Mesothelial cell of epicardium (in vitro differentiated cells): ENCODE results near the gene IPO4. TPM values are rescaled to one million over a fixed set of nuclear protein-coding genes. Genes with fewer than 3 reads are reported as not detected.

Experiments
- DNase-seq, 2 experiments: peaks; one replicate each; pipeline ENCODE4 v3.0.0; 2021; ENCODE audit warnings: low spot score in 2 of 2; ENCODE audit not compliant: unreplicated experiment in 2 of 2
- H3K27ac Mint-ChIP-seq: 2 replicates; pipeline ENCODE4 v1.8.0; 2021; ENCODE audit warnings: mixed read lengths
- H3K27me3 Mint-ChIP-seq: 2 replicates; pipeline ENCODE4 v1.8.0; 2021; ENCODE audit warnings: low read depth, mixed read lengths
- H3K36me3 Mint-ChIP-seq: 2 replicates; pipeline ENCODE4 v1.8.0; 2021; ENCODE audit warnings: mixed read lengths
- H3K4me1 Mint-ChIP-seq: 2 replicates; pipeline ENCODE4 v1.8.0; 2021; ENCODE audit warnings: mixed read lengths
- H3K4me3 Mint-ChIP-seq: 2 replicates; pipeline ENCODE4 v1.8.0; 2021; ENCODE audit warnings: mild to moderate bottlenecking, moderate library complexity, mixed read lengths
- H3K9me3 Mint-ChIP-seq: 2 replicates; pipeline ENCODE4 v1.8.0; 2021; ENCODE audit warnings: mixed read lengths
- CTCF ChIP-seq: fragments of 200-600 bp; sonication (generic); IDR thresholded peaks from one replicate; pipeline ENCODE4 v1.5.0; 2021; ENCODE audit warnings: antibody characterized with exemption; ENCODE audit not compliant: unreplicated experiment
- total RNA-seq: library from RNA; stranded (reverse); gene quantifications from 3 replicates; pipeline ENCODE4 v1.2.1, GENCODE V29; 2021

Gene IPO4
- total RNA-seq, 1 donor from 2014 or later: 43.2 TPM

- no peaks in the 10 kb centered on the region for H3K27me3 Mint-ChIP-seq
- H3K36me3 Mint-ChIP-seq: peaks cover 16% of the 10 kb centered on the region
- H3K9me3 Mint-ChIP-seq: no peaks in the 10 kb centered on the region
- H3K27ac Mint-ChIP-seq: peak within 1 kb of the TSS; percentile 99
- DNase-seq: peak; percentile 90 to 94
- peak within 1 kb of the TSS; percentile 78 for H3K4me3 Mint-ChIP-seq
- TF ChIP-seq CTCF: no peak
- peaks cover 35% of the 10 kb centered on the region for H3K4me1 Mint-ChIP-seq
Observed at GRCh38 chr14:24212924-24213865, 24.6 kb upstream of the IPO4 start, which contains the start of gene CHMP4A. TSS of gene CHMP4A (minus strand) at chr14:24213488. CDS start at chr14:24213439, 49 bp downstream.

- peak overlapping the region; percentile 78 for H3K4me3 Mint-ChIP-seq
- H3K27ac Mint-ChIP-seq: peak overlapping the region; percentile 56
- H3K36me3 Mint-ChIP-seq: peaks cover 27% of the 10 kb centered on the region
- peaks cover 34% of the 10 kb centered on the region for H3K4me1 Mint-ChIP-seq
- no peak for TF ChIP-seq CTCF
- DNase-seq: no peak
- H3K9me3 Mint-ChIP-seq: no peaks in the 10 kb centered on the region
- H3K27me3 Mint-ChIP-seq: no peaks in the 10 kb centered on the region
Observed at GRCh38 chr14:24211311-24211710, 22.7 kb upstream of the IPO4 start.

- no peak overlapping the region for H3K27ac Mint-ChIP-seq
- peaks cover 6% of the 10 kb centered on the region for H3K9me3 Mint-ChIP-seq
- H3K4me1 Mint-ChIP-seq: peaks cover 7% of the 10 kb centered on the region
- TF ChIP-seq CTCF: no peak
- H3K27me3 Mint-ChIP-seq: no peaks in the 10 kb centered on the region
- peaks cover 53% of the 10 kb centered on the region for H3K36me3 Mint-ChIP-seq
- DNase-seq: no peak
- no peak overlapping the region for H3K4me3 Mint-ChIP-seq
Observed at GRCh38 chr14:24207625-24208024, 19.0 kb upstream of the IPO4 start.

- no peak for DNase-seq
- H3K4me3 Mint-ChIP-seq: no peak overlapping the region
- peaks cover 58% of the 10 kb centered on the region for H3K36me3 Mint-ChIP-seq
Observed at GRCh38 chr14:24207104-24207551, 18.5 kb upstream of the IPO4 start.

More at GRCh38 chr14:24207104-24207551, 18.5 kb upstream of the IPO4 start:
- no peak for TF ChIP-seq CTCF
- Mint-ChIP-seq H3K4me1 (peaks cover 5% of the 10 kb centered on the region), H3K27me3 (no peaks in the 10 kb centered on the region), H3K27ac (no peak overlapping the region), H3K9me3 (peaks cover 9% of the 10 kb centered on the region)
